ENCODE measurements around the gene NDEL1.

The NDEL1 gene

GRCh38 chr17:8455665-8456209 is 20.1 kb downstream of the NDEL1 start:
- no peak for DNase-seq (ENCODE audit: extremely low spot score)
- no peak for TF ChIP-seq CTCF (IDR thresholded peaks at IDR 0.05; ENCODE audit: control extremely low read depth, extremely low read depth, low read depth, missing control alignments)
- ChIA-PET POLR2A (no interaction called here), CTCF (interaction anchor here (1.3 kb wide), 1 partner anchor 16 kb away, joined by 3 read pairs; no protein-coding TSS in a partner anchor)

DNA sequence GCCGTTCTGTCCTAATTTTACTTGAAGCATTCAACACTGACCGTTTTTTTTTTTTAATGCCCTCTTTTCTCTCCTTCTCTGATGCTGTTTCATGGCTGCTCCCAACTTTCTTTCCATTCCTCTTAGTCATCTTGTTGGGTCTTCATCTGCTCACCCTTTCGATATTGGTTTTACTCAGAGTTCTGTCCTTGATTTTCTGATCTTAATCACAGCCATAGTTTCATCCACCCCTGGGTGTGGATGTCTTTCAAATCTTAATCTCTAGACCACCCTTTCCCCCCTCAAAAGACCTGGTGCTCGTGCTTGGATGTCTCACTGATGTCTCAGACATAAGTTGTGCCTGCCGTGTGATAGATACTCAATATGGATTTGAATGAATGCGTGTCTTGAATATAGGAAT is 22.4 kb downstream of the NDEL1 start:
- ChIA-PET POLR2A (interaction anchor here (0.6 kb wide), 1 partner anchor 49 kb away, joined by 3 read pairs; no protein-coding TSS in a partner anchor), CTCF (interaction anchor here (0.9 to 1.2 kb wide), 2 partner anchors 9 to 23 kb away, joined by 3 read pairs; partner anchors contain the start of gene NDEL1)
- DNase-seq (ENCODE audit: extremely low spot score) = no peak
- no peak for TF ChIP-seq CTCF (IDR thresholded peaks at IDR 0.05; ENCODE audit: control extremely low read depth, extremely low read depth, low read depth, missing control alignments)

GRCh38 chr17:8459107-8459506 is 23.4 kb downstream of the NDEL1 start:
- no peak for TF ChIP-seq CTCF (IDR thresholded peaks at IDR 0.05; ENCODE audit: control extremely low read depth, extremely low read depth, low read depth, missing control alignments)

GRCh38 chr17:8459831-8460230 is 24.1 kb downstream of the NDEL1 start:
- ChIA-PET POLR2A (no interaction called here), CTCF (interaction anchor here (1.3 kb wide), 1 partner anchor 23 kb away, joined by 5 read pairs; no protein-coding TSS in a partner anchor)
- no peak for TF ChIP-seq CTCF (IDR thresholded peaks at IDR 0.05; ENCODE audit: control extremely low read depth, extremely low read depth, low read depth, missing control alignments)
- DNase-seq (ENCODE audit: extremely low spot score) = no peak

More at GRCh38 chr17:8459107-8459506, 23.4 kb downstream of the NDEL1 start:
- ChIA-PET POLR2A (no interaction called here), CTCF (interaction anchor here (0.9 to 1.3 kb wide), 2 partner anchors 10 to 22 kb away, joined by 3 to 5 read pairs; no protein-coding TSS in a partner anchor)
- no peak for DNase-seq (ENCODE audit: extremely low spot score)

DNA sequence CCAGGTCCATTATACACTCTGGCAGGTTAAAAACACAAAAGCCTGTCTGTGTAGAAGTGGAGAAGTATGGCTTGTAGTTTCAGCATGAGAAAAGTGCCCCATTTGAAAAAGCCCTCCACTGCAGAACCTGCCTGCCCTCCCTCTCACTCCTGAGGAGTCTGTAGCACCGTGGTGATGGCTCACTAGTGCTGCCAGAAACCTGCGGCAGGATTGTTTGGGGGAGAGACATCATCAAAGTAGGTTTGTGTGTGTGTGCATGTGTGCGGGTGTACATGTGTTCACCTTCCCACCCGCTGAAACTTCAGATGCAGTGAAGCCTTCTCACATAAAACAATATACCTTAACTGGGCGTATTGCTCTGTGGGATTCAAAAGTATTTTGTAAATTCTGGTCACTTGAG is 26.9 kb downstream of the NDEL1 start:
- no peak for TF ChIP-seq CTCF (IDR thresholded peaks at IDR 0.05; ENCODE audit: control extremely low read depth, extremely low read depth, low read depth, missing control alignments)
- ChIA-PET POLR2A (no interaction called here), CTCF (interaction anchor here (1.5 kb wide), 1 partner anchor 11 kb away, joined by 3 read pairs; no protein-coding TSS in a partner anchor)
- DNase-seq (ENCODE audit: extremely low spot score) = no peak

GRCh38 chr17:8463099-8463498 is 27.4 kb downstream of the NDEL1 start:
- CTCF ChIA-PET = no interaction called here
- no peak for DNase-seq (ENCODE audit: extremely low spot score)
- TF ChIP-seq CTCF (IDR thresholded peaks at IDR 0.05; ENCODE audit: control extremely low read depth, extremely low read depth, low read depth, missing control alignments) = no peak
- POLR2A ChIA-PET = no interaction called here
